K562 (cell line): ENCODE measurements around the gene OSGIN1. TPM values are rescaled to one million over a fixed set of nuclear protein-coding genes. Genes with fewer than 3 reads are reported as not detected.

Source experiments
- ATAC-seq: fragments of 200-7000 bp; cut with Tn5 transposase; 3 replicates; pipeline ENCODE4 v1.9.1; 2020; ENCODE audit warnings: moderate library complexity
- BruUV-seq: library from RNA; stranded (reverse); fragments of 400-500 nt; replicated peaks from 2 replicates; lab custom pipeline; 2021; lab: Mats Ljungman, UMichigan
- CTCF ChIA-PET: fragments of 300-600 bp; formaldehyde crosslinking; extraction: SDS; loops from one replicate; lab custom pipeline; 2021; ENCODE audit warnings: low intra/inter-chr PET ratio; lab: Yijun Ruan, JAX
- POLR2A ChIA-PET: fragments of 300-600, 350-650 bp; sonication (Branson Sonifier 250); formaldehyde crosslinking; extraction: SDS; loops from one replicate; lab custom pipeline; 2021; ENCODE audit warnings: antibody characterized with exemption, inconsistent platforms; lab: Yijun Ruan, JAX
- DNase-seq, 4 experiments: peaks; one replicate each; pipeline versions ENCODE4 v3.0.0 to v3.0.0-alpha.2; 2011 to 2018; ENCODE audit warnings: low spot score in 3 of 4, mixed read lengths in 3 of 4; ENCODE audit errors: extremely low read depth in 1 of 4
- FAIRE-seq: peaks from 2 replicates; lab custom pipeline; 2011; peaks lifted over from hg19 to GRCh38; lab: Jason Lieb, UNC
- H2AFZ ChIP-seq: 2 replicates; pipeline ENCODE4 v1.6.0; 2011; ENCODE audit warnings: low read depth, low read length, control low read depth, inconsistent platforms
- H3K27ac ChIP-seq: fragments of 200-600 bp; 3 replicates; pipeline ENCODE4 v1.8.0; 2011; ENCODE audit warnings: low read depth, mild to moderate bottlenecking, control low read depth, inconsistent platforms, low read length, moderate library complexity, mixed read lengths; ENCODE audit errors: extremely low read depth
- H3K27me3 ChIP-seq, 2 experiments: fragments of 300-600 bp in 1 of 2; 2 replicates in 1 of 2; 3 replicates in 1 of 2; pipeline versions ENCODE4 v1.6.0 to v1.8.0; 2011; ENCODE audit warnings: inconsistent platforms in 2 of 2, low read length in 2 of 2, mild to moderate bottlenecking in 1 of 2, mixed read lengths in 1 of 2, moderate library complexity in 1 of 2; ENCODE audit not compliant: control insufficient read depth in 2 of 2, insufficient read depth in 2 of 2
- H3K36me3 ChIP-seq: fragments of 300-600 bp; 3 replicates; pipeline ENCODE4 v1.8.0; 2011; ENCODE audit warnings: mild to moderate bottlenecking, low read length, inconsistent platforms; ENCODE audit not compliant: control insufficient read depth, insufficient read depth
- H3K4me1 ChIP-seq, 2 experiments: fragments of 200-600 bp in 1 of 2; replicated peaks in 1 of 2; 2 replicates in 1 of 2; 3 replicates in 1 of 2; pipeline versions ENCODE4 v1.5.1 to v1.8.0; 2011; ENCODE audit warnings: inconsistent platforms in 2 of 2, low read length in 2 of 2, mild to moderate bottlenecking in 1 of 2, mixed read lengths in 1 of 2, moderate library complexity in 1 of 2; ENCODE audit not compliant: control insufficient read depth in 2 of 2, insufficient read depth in 2 of 2
- H3K4me2 ChIP-seq: 2 replicates; pipeline ENCODE4 v1.6.1; 2011; ENCODE audit warnings: low read length, control low read depth, inconsistent platforms, mixed read lengths; ENCODE audit not compliant: insufficient read depth
- H3K4me3 ChIP-seq: fragments of 200-600 bp; sonication (generic), shearing (Covaris generic); 2 replicates; pipeline ENCODE4 v1.5.1; 2016; ENCODE audit warnings: control low read depth, inconsistent platforms
- H3K79me2 ChIP-seq: fragments of 200-600 bp; 3 replicates; pipeline ENCODE4 v1.8.0; 2011; ENCODE audit warnings: low read length, inconsistent platforms; ENCODE audit not compliant: control insufficient read depth, insufficient read depth
- H3K9ac ChIP-seq, 2 experiments: 2 replicates each; pipeline versions ENCODE4 v1.6.0 to v1.6.1; 2011; ENCODE audit warnings: low read depth in 2 of 2, low read length in 2 of 2, control low read depth in 1 of 2, inconsistent platforms in 1 of 2, mild to moderate bottlenecking in 1 of 2, mixed read lengths in 1 of 2; ENCODE audit not compliant: insufficient read depth in 1 of 2
- H3K9me1 ChIP-seq: one replicate; pipeline ENCODE4 v1.6.0; 2011; ENCODE audit warnings: inconsistent platforms, mild to moderate bottlenecking, low read length, moderate library complexity; ENCODE audit not compliant: control insufficient read depth, insufficient read depth
- H3K9me3 ChIP-seq: replicated peaks from 2 replicates; pipeline ENCODE4 v1.5.1; 2011; ENCODE audit warnings: low read depth, low read length, inconsistent platforms; ENCODE audit not compliant: control insufficient read depth, insufficient read depth
- H4K20me1 ChIP-seq: replicated peaks from 2 replicates; pipeline ENCODE4 v1.6.1; 2011; ENCODE audit warnings: low read length, inconsistent platforms, mixed read lengths; ENCODE audit not compliant: control insufficient read depth, insufficient read depth
- BRCA1 ChIP-seq, 2 experiments: fragments of 450-650 bp in 1 of 2; sonication (generic) in 1 of 2; formaldehyde crosslinking in 1 of 2; IDR thresholded peaks; 2 replicates each; pipeline versions ENCODE4 v1.5.0 to v1.6.1; 2017 to 2020; ENCODE audit warnings: mild to moderate bottlenecking in 1 of 2, missing genetic modification reagents in 1 of 2
- WGBS: fragments of 100-300 bp; shearing (Covaris generic); methylation state at CpG from one replicate; pipeline ENCODE4 v1.1.6; 2016; ENCODE audit warnings: low coverage, mixed read lengths; ENCODE audit not compliant: insufficient coverage; ENCODE audit errors: missing lambda C conversion rate; 5-methylcytosine and 5-hydroxymethylcytosine counted together
- in situ Hi-C: fragments of 300-500 bp; cut with MboI; formaldehyde crosslinking; loops from 4 replicates; pipeline ENCODE4 v1.15.0; 2018; ENCODE audit warnings: inconsistent platforms, mixed read lengths
- intact Hi-C: fragments of 100-400 bp; cut with micrococcal nuclease; formaldehyde crosslinking; loops from 2 replicates; pipeline ENCODE4 v1.14.2; 2022
- polyA plus RNA-seq, 8 experiments: library from polyadenylated mRNA; depleted of rRNA in 4 of 8; stranded (reverse) in 5 of 8; unstranded in 3 of 8; fragments of >200 nt; fragmentation: Nextera tagmentation in 2 of 8; fragmentation: Illumina TruSeq in 1 of 8; extraction: Ambion mirVana in 2 of 8; extraction: Trizol in 1 of 8; gene quantifications; 2 replicates each; pipeline versions ENCODE4 v1.2.1 to v1.2.3, GENCODE V29; 2011 to 2014; ENCODE audit warnings: inconsistent platforms in 1 of 8, missing spikeins in 1 of 8
- total RNA-seq, 7 experiments: library from RNA; depleted of rRNA in 6 of 7; stranded (reverse); fragments of >200 nt in 6 of 7; fragmentation: Illumina TruSeq in 2 of 7; extraction: Trizol in 2 of 7; gene quantifications; 2 replicates each; pipeline versions ENCODE4 v1.2.1 to v1.2.3, GENCODE V29; 2011 to 2021; ENCODE audit warnings: low replicate concordance in 1 of 7
- TF ChIP-seq, protein P1 (sequence below): fragments of 450-650 bp; IDR thresholded peaks from 2 replicates; pipeline ENCODE4 v1.6.1; 2016

Gene OSGIN1
- total and polyA plus RNA-seq, 9 of the 15 experiments (the other 6 are each of a cell fraction or from before 2014, with no cell fraction given): 0.03 to 3.6 (median 1.6) TPM

DNA sequence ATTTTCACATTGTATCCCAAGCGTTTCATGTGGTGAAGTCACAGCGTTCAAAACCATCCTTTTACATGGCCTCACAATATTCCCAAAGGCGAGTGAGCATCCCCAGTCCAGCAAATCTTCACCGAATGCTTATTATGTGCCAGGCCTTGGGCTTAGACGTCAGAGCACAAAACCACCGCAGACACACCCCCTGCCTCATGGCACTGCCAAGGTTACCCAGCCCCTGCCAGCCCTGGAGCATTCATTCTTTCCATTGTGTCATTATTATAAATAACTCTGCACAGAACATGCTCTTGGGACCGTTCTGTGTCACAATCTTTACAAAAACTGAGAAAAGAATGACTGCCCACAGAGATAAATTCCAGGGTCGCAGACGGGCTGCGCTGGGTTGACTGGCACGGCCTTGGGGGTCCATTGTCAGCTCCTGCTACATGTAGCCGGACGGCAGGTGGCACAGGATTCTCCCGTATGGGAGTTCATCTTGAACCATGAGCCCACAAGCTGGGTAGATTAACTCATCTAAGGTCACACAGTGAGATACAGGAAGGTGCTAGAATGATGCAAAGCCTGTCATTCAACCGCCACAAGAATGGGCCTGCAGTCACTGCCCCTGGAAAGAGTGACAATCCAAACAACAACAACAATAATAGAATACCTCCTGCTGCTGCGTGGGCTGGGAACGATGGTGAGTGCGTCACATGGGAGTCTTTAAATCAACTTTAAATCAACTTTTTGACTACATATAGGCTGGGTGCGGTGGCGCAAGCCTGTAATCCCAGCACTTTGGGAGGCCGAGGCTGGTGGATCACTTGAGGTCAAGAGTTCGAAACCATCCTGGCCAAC, 10.5 kb downstream of the OSGIN1 start:
- Histone ChIP-seq H3K27ac (no peak overlapping the region), H3K9me3 (no peaks in the 10 kb centered on the region), H2AFZ (no peak overlapping the region), H4K20me1 (no peaks in the 10 kb centered on the region; the same call in 1 of the 2 replicates), H3K27me3 (no peaks in the 10 kb centered on the region), H3K4me2 (no peak overlapping the region), H3K4me3 (no peak overlapping the region), H3K79me2 (no peaks in the 10 kb centered on the region), H3K9me1 (no peaks in the 10 kb centered on the region), H3K36me3 (peaks cover 5% of the 10 kb centered on the region; the same call in 1 of the 3 replicates), H3K9ac (no peak overlapping the region), H3K4me1 (peaks cover 0 to 24% of the 10 kb centered on the region in 2 experiments; a peak in 1 of 5 replicates)
- ATAC-seq (no peak), FAIRE-seq (peak; percentile 42), DNase-seq (no peak)
- WGBS: 68% methylated on average over 21 of the region's 22 CpGs
- intact Hi-C loops (no loop called here), in situ Hi-C loops (no loop called here)
- POLR2A ChIA-PET: interaction anchor here (0.6 to 3.7 kb wide), 3 partner anchors 9 to 267 kb away, joined by 3 to 22 read pairs (median 4); partner anchors contain the start of gene OSGIN1
- BruUV-seq: no TSS peak
- CTCF ChIA-PET: interaction anchor here (1.1 kb wide), 1 partner anchor 102 kb away, joined by 3 read pairs; no protein-coding TSS in a partner anchor
- TF ChIP-seq BRCA1 (IDR thresholded peaks at IDR 0.05): no peak
- no peak for TF ChIP-seq BRCA1 (CRISPR knock-in tag; IDR thresholded peaks at IDR 0.05)
- TF ChIP-seq, protein P1, sequence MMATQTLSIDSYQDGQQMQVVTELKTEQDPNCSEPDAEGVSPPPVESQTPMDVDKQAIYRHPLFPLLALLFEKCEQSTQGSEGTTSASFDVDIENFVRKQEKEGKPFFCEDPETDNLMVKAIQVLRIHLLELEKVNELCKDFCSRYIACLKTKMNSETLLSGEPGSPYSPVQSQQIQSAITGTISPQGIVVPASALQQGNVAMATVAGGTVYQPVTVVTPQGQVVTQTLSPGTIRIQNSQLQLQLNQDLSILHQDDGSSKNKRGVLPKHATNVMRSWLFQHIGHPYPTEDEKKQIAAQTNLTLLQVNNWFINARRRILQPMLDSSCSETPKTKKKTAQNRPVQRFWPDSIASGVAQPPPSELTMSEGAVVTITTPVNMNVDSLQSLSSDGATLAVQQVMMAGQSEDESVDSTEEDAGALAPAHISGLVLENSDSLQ: peak; percentile 40; the same call in 1 of the 2 replicates
